Measurements from ENCODE around the gene ENTREP1.

Gene ENTREP1

GRCh38 chr9:69371001-69371400 is 46.0 kb downstream of the ENTREP1 start:
- H3K27ac ChIP-seq = no peak overlapping the region
- no peak for TF ChIP-seq CTCF (IDR thresholded peaks at IDR 0.05)
- no peak for TF ChIP-seq ZFX (IDR thresholded peaks at IDR 0.05; ENCODE audit: borderline replicate concordance)

- TF ChIP-seq ZFX (IDR thresholded peaks at IDR 0.05; ENCODE audit: borderline replicate concordance) = no peak
- no peak for TF ChIP-seq CTCF (IDR thresholded peaks at IDR 0.05)
- H3K27ac ChIP-seq = no peak overlapping the region
Observed at GRCh38 chr9:69376651-69377050, 51.6 kb downstream of the ENTREP1 start.

GRCh38 chr9:69377291-69377690 is 52.3 kb downstream of the ENTREP1 start:
- TF ChIP-seq CTCF (IDR thresholded peaks at IDR 0.05) (no peak), ZFX (IDR thresholded peaks at IDR 0.05; ENCODE audit: borderline replicate concordance) (no peak)
- H3K27ac ChIP-seq = no peak overlapping the region

GRCh38 chr9:69377981-69378380 is 53.0 kb downstream of the ENTREP1 start:
- H3K27ac ChIP-seq = no peak overlapping the region
- no peak for TF ChIP-seq CTCF (IDR thresholded peaks at IDR 0.05)
- TF ChIP-seq ZFX (IDR thresholded peaks at IDR 0.05; ENCODE audit: borderline replicate concordance) = no peak

GRCh38 chr9:69379270-69379982 is 54.4 kb downstream of the ENTREP1 start:
- TF ChIP-seq ZFX (IDR thresholded peaks at IDR 0.05; ENCODE audit: borderline replicate concordance) = no peak
- no peak for TF ChIP-seq CTCF (IDR thresholded peaks at IDR 0.05)
- no peak overlapping the region for H3K27ac ChIP-seq

GRCh38 chr9:69380301-69380700 is 55.3 kb downstream of the ENTREP1 start:
- H3K27ac ChIP-seq = no peak overlapping the region
- no peak for TF ChIP-seq ZFX (IDR thresholded peaks at IDR 0.05; ENCODE audit: borderline replicate concordance)
- TF ChIP-seq CTCF (IDR thresholded peaks at IDR 0.05) = no peak

GRCh38 chr9:69380811-69381210 is 55.8 kb downstream of the ENTREP1 start:
- H3K27ac ChIP-seq = no peak overlapping the region
- no peak for TF ChIP-seq ZFX (IDR thresholded peaks at IDR 0.05; ENCODE audit: borderline replicate concordance)
- TF ChIP-seq CTCF (IDR thresholded peaks at IDR 0.05) = no peak

Measured in 22Rv1 (cell line).